GM19397 (cell line): ENCODE data around the gene RBM27.
A peak's percentile ranks its signal among the peaks of the same experiment; 100 is the strongest.
"Not testable (repeated sequence)": the region's sequence is repeated elsewhere in the genome, so short reads cannot be mapped to it uniquely, and the experiment has no call there.

ENCODE experiments used
- ATAC-seq: cut with Tn5 transposase; IDR thresholded peaks from one replicate; pipeline ENCODE4 v1.9.1; 2021; ENCODE audit warnings: mild to moderate bottlenecking, moderate library complexity; ENCODE audit not compliant: unreplicated experiment

RBM27 gene, protein sequence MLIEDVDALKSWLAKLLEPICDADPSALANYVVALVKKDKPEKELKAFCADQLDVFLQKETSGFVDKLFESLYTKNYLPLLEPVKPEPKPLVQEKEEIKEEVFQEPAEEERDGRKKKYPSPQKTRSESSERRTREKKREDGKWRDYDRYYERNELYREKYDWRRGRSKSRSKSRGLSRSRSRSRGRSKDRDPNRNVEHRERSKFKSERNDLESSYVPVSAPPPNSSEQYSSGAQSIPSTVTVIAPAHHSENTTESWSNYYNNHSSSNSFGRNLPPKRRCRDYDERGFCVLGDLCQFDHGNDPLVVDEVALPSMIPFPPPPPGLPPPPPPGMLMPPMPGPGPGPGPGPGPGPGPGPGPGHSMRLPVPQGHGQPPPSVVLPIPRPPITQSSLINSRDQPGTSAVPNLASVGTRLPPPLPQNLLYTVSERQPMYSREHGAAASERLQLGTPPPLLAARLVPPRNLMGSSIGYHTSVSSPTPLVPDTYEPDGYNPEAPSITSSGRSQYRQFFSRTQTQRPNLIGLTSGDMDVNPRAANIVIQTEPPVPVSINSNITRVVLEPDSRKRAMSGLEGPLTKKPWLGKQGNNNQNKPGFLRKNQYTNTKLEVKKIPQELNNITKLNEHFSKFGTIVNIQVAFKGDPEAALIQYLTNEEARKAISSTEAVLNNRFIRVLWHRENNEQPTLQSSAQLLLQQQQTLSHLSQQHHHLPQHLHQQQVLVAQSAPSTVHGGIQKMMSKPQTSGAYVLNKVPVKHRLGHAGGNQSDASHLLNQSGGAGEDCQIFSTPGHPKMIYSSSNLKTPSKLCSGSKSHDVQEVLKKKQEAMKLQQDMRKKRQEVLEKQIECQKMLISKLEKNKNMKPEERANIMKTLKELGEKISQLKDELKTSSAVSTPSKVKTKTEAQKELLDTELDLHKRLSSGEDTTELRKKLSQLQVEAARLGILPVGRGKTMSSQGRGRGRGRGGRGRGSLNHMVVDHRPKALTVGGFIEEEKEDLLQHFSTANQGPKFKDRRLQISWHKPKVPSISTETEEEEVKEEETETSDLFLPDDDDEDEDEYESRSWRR

GRCh38 chr5:146203011-146203871 lies at the start of gene RBM27:
TSS of gene RBM27 (plus strand) at chr5:146203605. CDS start at chr5:146203766, 161 bp downstream.
- peak; percentile 100 for ATAC-seq

DNA sequence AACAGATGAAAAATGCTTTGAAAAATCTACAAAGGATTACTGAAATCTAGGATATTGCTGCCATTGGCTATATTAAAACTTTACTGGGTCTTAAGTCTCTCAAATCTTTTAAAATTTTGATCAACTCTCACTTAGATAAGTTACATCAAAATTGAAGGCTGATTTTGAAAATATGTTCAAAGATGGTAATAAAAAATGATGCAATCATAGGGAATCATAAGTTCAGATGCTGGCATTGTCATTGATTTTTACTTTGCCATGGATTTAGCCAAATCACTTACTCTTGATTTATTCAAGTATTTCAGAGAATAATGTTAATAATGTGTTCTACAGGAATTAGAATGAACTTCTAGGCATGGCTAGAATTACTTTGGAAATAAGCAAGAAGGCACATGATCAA lies 45.1 kb upstream of the RBM27 start:
- no peak for ATAC-seq

- ATAC-seq = no peak
Observed at GRCh38 chr5:146164382-146164781, 39.0 kb upstream of the RBM27 start.

DNA sequence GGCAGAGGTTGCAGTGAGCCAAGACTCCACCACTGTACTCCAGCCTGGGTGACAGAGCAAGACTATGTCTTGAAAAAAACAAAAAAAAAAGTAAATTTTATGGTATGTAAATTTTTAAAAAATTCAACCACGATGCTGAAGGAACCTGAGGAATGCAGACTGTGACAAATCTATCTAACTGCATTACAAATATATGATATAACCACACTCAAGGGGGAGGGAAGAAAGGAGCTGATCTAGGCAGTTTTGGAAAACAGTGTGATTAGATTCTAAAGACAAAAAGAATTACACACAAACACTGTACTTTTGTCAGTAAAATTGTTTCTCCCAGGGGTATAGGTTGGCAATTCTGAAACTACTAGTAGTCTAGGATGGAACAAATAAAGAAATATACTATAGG lies 37.9 kb upstream of the RBM27 start:
- no peak for ATAC-seq

GRCh38 chr5:146165903-146166302 lies 37.5 kb upstream of the RBM27 start:
- no peak for ATAC-seq

DNA sequence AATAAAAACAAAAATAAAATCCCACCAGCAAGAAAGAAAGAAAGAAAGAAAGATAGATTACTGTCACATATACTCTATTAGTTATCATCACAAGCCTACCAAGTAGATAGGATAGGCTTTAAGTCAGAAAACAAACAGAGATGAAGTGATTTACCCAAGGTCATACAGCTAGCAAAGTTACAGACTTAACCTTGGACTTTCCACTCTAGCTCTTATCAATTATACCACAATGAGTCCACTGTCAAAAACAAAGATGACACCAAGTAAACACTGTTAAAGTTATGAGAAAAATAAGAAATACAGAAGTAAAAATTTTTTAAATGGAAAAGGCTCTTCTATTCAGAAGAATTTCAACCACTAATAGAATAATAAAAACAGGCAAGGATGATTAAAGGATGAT lies 34.3 kb upstream of the RBM27 start:
- ATAC-seq = no peak

DNA sequence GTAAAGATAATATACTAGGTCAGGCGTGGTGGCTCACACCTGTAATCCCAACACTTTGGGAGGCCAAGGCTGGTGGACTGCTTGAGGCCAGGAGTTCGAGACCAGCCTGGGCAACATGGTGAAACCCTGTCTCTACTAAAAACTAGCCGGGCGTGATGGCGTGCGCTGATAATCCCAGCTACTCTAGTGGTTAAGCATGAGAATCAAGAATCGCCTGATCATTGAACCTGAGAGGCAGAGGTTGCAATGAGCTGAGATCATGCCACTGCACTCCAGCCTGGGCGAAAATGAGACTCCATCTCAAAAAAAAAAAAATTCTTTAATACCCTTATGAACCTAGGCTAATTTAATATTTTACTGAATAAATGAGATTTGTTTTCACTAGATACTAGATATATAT lies 30.4 kb upstream of the RBM27 start:
- ATAC-seq = peak; percentile 78

- ATAC-seq = peak; percentile 92
Observed at GRCh38 chr5:146173597-146173996, 29.8 kb upstream of the RBM27 start.

DNA sequence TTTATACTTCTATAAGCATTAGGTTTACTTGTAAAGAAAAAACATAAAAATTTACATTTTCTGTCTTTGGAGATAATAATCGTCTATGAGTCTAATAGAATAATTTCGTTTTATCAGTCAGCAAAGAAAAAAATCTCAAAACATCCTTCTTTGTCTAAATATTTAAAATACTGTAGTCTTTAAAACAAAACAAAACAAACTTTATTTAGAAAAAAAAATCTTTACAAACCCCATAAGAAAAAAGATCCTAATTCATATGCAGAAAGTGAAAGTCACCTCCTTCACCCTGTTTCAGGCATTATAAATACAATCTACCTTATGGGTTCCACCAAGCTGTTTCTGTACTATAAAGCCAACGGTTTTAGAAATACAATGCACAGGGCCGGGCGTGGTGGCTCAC lies 26.6 kb upstream of the RBM27 start:
- no peak for ATAC-seq

- no peak for ATAC-seq
Observed at GRCh38 chr5:146179696-146180095, 23.7 kb upstream of the RBM27 start.

DNA sequence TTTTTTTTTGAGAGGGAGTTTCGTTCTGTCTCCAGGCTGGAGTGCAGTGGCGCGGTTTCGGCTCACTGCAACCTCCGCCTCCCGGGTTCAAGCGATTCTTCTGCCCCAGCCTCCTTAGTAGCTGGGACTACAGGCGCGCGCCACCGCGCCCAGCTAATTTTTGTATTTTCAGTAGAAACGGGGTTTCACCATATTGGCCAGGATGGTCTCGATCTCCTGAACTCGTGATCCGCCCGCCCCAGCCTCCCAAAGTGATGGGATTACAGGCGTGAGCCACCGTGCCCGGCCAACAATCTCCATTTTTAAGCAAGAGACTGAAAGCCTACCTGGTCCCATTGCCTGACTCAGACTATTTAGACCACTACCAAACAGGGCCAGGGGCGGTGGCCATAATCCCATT lies 20.0 kb upstream of the RBM27 start:
- ATAC-seq = not testable (repeated sequence)

- no peak for ATAC-seq
Observed at GRCh38 chr5:146185161-146185560, 18.2 kb upstream of the RBM27 start.

DNA sequence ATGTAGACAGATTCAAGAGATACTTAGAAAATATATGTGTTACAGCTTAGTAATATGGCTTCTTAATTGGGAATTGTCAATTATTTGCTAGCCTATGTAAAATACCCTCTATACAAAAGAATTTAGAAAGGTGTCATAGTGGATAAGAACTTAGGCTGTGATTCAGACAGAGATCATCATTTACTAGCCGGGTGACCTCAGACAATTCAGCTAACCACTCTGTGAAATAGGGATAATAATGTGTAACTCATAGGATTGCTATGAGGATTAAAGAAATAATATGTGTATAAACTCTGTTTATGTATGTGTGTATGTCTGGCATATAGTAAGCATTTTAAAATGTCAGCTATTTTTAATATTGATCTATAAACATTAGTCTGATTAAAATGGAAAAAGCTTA lies 15.0 kb upstream of the RBM27 start:
- ATAC-seq = no peak

GRCh38 chr5:146192571-146193043 lies 10.8 kb upstream of the RBM27 start:
- ATAC-seq = no peak

- no peak for ATAC-seq
Observed at GRCh38 chr5:146193285-146193684, 10.1 kb upstream of the RBM27 start.

DNA sequence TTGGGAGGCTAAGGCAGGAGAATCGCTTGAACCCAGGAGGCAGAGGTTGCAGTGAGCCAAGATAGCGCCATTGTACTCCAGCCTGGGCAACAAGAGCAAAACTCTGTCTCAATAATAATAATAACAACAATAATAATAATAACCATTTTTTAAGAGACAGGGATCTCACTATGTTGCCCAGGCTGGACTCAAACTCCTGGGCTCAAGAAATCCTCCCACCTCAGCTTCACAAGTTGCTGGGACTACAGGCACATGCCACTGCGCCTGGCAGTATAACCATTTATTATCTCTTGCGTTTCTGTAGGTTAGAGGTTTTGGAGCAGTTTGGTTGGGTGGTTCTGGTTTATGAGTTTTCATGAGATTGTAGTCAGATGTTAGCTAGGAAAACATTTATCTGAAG lies 8.4 kb upstream of the RBM27 start:
- not testable (repeated sequence) for ATAC-seq

- ATAC-seq = no peak
Observed at GRCh38 chr5:146196459-146197048, 6.9 kb upstream of the RBM27 start.

GRCh38 chr5:146199176-146199815 lies 4.1 kb upstream of the RBM27 start:
- ATAC-seq = no peak

- not testable (repeated sequence) for ATAC-seq
Observed at GRCh38 chr5:146201795-146202194, 1.6 kb upstream of the RBM27 start.

DNA sequence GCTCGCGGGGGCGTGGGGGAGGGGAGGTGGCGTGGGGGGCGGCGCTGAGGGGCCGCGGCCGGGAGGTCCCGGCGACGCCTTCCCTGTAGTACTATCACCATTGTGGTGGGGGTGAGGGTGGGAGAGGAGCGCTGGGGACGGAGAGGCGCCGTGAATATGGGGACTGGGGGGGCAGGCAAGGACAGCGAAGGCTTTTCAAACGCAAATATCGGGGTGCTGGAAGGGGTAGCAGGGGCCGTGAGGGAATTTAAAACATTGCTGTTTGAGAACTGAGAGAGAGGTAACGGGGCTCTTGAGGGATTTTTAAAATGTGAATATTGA lies 427 bp downstream of the RBM27 start:
- ATAC-seq = no peak
